Activated CD4-positive, alpha-beta T cell treated with anti-CD3 and anti-CD28 coated beads, Interleukin-2, amount 50 U/mL, for 4 hours (primary cell): ENCODE data around the gene ANXA9.

Experiments
- DNase-seq, 2 experiments: peaks; one replicate each; pipeline ENCODE4 v3.0.0-alpha.2; 2020

The ANXA9 gene

GRCh38 chr1:151005729-151006319 is 23.7 kb downstream of the ANXA9 start:
- DNase-seq: no peak

DNA sequence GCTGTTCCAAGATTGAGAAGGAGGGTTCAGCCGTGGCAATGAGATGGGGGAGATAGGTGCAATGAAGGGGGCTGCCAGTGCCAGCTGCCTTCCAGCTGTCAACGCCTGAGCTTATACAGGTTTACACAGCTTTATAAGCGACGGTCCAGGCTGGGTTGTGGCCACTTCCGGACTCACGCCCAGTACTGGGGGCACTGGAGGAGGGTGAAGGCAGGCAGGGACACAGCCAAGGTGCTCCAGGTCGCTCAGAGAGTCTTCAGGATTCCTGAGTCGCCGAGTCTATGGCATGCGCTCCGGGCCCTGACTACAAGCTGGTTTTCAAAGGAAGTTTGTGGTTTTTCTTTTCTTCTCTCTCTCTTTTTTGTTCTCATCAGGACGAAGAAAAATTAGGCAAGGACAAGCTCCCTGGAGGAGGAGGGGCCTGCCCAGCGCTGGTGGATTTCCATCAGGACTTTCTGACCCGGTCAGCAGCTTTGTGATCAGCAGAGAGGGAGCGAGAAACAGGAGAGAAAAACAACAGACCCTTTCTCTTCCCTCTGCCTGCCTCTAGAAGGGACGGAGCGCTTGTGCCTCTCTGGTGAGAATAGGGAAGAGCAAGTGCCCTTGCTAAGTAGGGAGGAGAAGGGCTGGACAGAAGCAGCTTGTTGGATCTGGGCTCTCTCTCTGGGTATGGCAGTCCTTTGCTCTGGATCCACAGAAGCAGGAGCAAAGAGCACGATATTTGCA is 24.4 kb downstream of the ANXA9 start, which contains the start of gene MINDY1:
TSS of gene MINDY1 (minus strand) at position 576 of the 726 bp plus-strand sequence. CDS start 4,285 bp downstream, outside the sequence.
- DNase-seq: peak in 1 of 2 experiments; percentile 8

DNA sequence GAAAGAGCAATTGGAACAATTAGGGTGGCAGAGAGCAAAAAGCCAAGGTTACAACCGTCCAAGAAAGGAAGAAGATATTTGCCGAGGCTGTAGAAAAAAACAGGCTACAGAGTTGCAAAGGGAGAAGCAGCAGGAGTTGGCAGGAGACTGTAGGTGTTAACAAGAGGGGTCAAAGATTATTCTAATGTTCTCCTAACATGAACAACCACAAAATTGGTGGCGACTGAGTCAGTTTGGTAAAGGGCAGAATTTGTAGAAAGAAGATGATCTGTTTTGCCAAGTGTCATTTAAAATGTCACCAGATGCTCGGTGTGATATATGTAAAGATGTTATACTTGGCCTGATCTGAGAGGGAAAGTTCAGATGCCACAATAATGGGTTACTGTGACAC is 25.8 kb downstream of the ANXA9 start:
- no peak for DNase-seq

GRCh38 chr1:151008244-151009205 is 26.4 kb downstream of the ANXA9 start, which contains the start of gene PRUNE1:
Gene PRUNE1 (plus strand): TSS chr1:151008449. CDS start chr1:151008633, 184 bp downstream.
- DNase-seq: peak; percentile 92 to 93

GRCh38 chr1:151009206-151009587 is 27.1 kb downstream of the ANXA9 start:
- no peak for DNase-seq

GRCh38 chr1:151009674-151010345 is 27.7 kb downstream of the ANXA9 start:
- no peak for DNase-seq

DNA sequence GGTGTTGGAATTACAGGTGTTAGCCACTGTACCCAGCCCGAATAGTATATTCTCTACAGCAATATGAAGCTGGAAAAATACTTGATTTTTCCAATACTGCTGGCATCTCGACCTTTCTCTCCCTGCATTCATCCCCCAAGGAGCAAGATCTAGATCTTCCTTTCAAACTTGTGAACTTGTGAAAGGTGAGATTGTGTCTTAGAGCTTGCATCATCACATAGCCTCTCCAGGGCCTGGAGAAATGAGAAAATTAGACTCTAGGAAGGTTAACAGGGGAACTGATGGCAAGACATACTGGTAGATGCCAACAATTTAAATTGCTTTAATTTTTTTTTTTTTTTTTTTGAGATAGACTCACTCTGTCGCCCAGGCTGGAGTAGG is 28.2 kb downstream of the ANXA9 start:
- no peak for DNase-seq

GRCh38 chr1:151011154-151011850 is 29.2 kb downstream of the ANXA9 start:
- no peak for DNase-seq

GRCh38 chr1:151012684-151013471 is 30.8 kb downstream of the ANXA9 start:
- DNase-seq: no peak

- no peak for DNase-seq
Observed at GRCh38 chr1:151013518-151013917, 31.4 kb downstream of the ANXA9 start.

GRCh38 chr1:151024540-151025146 is 42.6 kb downstream of the ANXA9 start:
- peak; percentile 85 to 88 for DNase-seq

DNA sequence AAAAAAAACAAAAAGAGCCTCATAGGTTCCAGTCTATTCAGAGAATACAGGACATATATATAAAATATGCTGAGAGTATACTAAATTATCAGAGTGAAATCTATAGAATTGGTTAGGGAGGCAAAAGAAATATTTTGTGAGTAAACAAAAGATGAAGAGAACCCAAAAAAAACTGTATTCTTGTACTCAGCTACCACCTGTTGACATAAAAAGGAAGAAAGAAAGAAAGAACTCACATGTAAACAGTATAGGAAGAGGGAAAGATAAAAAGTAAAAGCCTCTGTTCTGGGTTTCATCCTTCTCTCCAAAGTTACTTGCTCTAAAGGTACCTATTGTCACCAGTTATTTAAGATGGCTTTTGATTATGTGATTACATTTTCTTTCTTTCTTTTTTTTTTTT is 44.4 kb downstream of the ANXA9 start:
- no peak for DNase-seq

DNA sequence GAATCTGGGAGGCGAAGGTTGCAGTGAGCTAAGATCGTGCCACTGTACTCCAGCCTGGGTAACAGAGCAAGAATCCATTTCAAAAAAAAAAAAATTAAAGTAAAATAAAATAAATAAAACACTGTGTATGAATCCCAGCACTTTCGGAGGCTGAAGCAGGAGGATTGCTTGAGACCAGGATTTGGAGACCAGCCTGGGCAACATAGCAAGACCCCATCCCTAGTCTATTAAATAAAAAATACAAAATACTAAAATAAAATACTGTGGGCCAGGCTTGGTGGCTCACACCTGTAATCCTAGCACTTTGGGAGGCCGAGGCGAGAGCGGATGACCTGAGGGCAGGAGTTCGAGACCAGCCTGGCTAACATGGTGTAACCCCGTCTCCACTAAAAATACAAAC is 50.1 kb downstream of the ANXA9 start:
- DNase-seq: no peak

DNA sequence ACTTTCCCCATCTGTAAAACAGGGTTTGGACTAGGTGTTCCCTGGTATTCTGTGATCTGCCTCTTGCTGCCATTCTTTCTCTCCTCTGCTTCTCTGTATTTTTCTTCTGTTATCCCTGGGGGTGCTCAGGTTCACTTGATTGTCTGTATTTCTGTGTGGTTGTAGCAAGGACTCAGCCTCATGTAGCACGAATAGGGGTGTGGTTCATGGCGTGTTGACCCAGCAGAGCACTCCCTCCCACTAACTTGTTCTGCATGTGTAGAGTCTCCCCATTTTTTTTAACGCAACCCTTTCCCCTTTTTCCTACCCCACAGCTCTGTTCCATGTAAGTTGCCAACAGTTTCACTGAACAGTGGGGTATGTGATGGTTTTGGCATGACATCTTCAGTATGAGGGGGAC is 53.1 kb downstream of the ANXA9 start:
- DNase-seq: no peak

- DNase-seq: no peak
Observed at GRCh38 chr1:151036356-151036755, 54.3 kb downstream of the ANXA9 start, which contains the start of gene BNIPL. Gene BNIPL (plus strand): TSS chr1:151036586. CDS start chr1:151036726, 140 bp downstream.

DNA sequence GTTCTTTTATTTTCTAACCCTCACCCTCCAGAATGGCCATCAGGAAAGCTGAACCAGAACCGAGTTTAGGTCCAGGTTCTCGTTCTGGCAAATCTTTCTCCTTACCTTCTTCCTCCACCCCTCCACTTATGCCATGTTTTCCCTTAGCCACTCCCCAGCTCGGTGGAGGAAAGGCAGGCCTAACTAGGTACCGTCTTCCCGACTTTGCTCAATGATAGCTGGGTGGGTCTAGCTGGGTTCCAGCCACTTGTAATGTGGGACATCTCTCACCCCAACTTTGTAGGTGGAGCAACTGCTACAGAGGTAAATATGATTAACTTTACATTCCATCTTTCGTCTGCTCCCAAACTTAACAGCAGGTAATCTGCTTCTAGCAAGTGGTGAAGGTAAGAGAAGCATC is 54.9 kb downstream of the ANXA9 start:
- DNase-seq: no peak

GRCh38 chr1:151039521-151039920 is 57.4 kb downstream of the ANXA9 start:
- DNase-seq: no peak

GRCh38 chr1:151043163-151043562 is 61.1 kb downstream of the ANXA9 start:
- no peak for DNase-seq
